Sigmoid colon (tissue), 4 donors: ENCODE results near the gene KCP.

Experiments used
- EP300 ChIP-seq, 4 donors: sonication (generic); formaldehyde crosslinking; IDR thresholded peaks; one replicate each; pipeline ENCODE4 v1.6.1; 2017; ENCODE audit warnings: antibody characterized with exemption in 4 of 4
- POLR2A ChIP-seq, 2 donors: fragments of 450-650 bp; IDR thresholded peaks; one replicate each; pipeline ENCODE4 v1.6.1; 2016; ENCODE audit warnings: antibody characterized with exemption in 2 of 2, mild to moderate bottlenecking in 2 of 2, moderate library complexity in 2 of 2
- POLR2AphosphoS5 ChIP-seq, 4 donors: sonication (generic); formaldehyde crosslinking; IDR thresholded peaks; one replicate each; pipeline ENCODE4 v1.6.1; 2017; ENCODE audit warnings: antibody characterized with exemption in 4 of 4
- TF ChIP-seq, protein P1 (sequence below), 4 experiments: fragments of 450-650 bp in 3 of 4; fragments of 200-600 bp in 1 of 4; IDR thresholded peaks; one replicate each; pipeline ENCODE4 v1.5.1; 2016 to 2019; ENCODE audit warnings: antibody characterized with exemption in 4 of 4, mild to moderate bottlenecking in 3 of 4, moderate library complexity in 2 of 4

DNA sequence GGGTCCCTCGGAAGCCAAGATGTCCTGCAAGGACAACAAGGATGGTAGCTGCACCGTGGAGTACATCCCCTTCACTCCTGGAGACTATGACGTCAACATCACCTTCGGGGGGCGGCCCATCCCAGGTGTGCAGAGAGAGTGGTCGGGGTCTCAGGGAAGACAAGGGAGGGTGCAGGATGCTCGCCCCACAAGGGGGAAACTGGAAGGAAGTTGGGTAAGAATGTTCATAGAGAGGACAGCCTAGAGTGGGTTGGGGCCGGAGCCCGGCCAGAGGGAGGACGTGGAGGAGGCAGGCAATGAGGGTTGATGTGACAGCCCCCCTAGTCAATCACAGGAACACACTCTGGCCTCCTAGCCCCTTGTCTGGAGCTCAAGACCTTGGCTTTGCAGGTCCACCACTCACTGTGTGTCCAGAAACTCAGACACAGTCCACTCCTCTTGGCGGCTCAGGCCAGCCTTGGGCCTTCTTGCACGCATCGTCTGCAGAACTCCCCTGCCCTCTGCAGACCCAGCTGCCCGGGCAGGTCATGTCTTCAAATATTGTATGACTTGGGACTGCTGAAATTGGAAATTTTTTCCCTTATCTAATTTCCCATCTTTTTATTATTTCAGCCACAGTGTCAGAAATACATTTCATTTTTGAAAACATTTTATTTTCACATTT is 63.6 kb downstream of the KCP start:
- TF ChIP-seq, protein P1, sequence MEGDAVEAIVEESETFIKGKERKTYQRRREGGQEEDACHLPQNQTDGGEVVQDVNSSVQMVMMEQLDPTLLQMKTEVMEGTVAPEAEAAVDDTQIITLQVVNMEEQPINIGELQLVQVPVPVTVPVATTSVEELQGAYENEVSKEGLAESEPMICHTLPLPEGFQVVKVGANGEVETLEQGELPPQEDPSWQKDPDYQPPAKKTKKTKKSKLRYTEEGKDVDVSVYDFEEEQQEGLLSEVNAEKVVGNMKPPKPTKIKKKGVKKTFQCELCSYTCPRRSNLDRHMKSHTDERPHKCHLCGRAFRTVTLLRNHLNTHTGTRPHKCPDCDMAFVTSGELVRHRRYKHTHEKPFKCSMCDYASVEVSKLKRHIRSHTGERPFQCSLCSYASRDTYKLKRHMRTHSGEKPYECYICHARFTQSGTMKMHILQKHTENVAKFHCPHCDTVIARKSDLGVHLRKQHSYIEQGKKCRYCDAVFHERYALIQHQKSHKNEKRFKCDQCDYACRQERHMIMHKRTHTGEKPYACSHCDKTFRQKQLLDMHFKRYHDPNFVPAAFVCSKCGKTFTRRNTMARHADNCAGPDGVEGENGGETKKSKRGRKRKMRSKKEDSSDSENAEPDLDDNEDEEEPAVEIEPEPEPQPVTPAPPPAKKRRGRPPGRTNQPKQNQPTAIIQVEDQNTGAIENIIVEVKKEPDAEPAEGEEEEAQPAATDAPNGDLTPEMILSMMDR (IDR thresholded peaks at IDR 0.05), result no peak
- TF ChIP-seq POLR2A (IDR thresholded peaks at IDR 0.05), result no peak
- no peak for TF ChIP-seq EP300 (IDR thresholded peaks at IDR 0.05)
- TF ChIP-seq POLR2AphosphoS5 (IDR thresholded peaks at IDR 0.05), result peak in 1 of 4 donors; percentile 1
